Measurements from ENCODE around the gene EPHA3. TPM values are rescaled to one million over a fixed set of nuclear protein-coding genes. Genes with fewer than 3 reads are reported as not detected.

EPHA3 gene
- total and polyA plus RNA-seq, 10 of the 15 experiments (the other 5 are each of a cell fraction or from before 2014, with no cell fraction given) = 0.03 to 39.0 (median 0.07) TPM; not detected in 4

DNA sequence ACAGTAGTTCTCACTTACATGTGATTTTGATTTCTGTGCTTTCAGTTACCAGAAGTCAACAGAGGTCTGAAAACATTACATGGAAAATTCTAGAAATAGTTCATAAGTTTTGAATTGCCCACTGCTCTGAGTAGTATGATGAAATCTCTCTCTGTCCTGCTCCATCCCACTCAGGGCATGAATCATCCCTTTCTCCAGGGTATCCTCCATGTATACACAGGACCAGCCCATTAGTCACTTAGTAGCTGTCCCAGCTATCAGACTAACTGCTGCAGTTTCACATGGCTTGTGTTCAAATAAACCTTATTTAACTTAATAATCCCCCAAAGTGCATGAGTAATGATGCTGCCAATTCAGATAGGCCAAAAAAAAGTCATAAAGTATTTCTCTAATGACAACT, 38.6 kb downstream of the EPHA3 start:
- ChIA-PET POLR2A (no interaction called here), CTCF (no interaction called here), RAD21 (ENCODE audit: unreplicated experiment) (no interaction called here), SMC1A (ENCODE audit: uncharacterized antibody, unreplicated experiment) (no interaction called here)
- Histone ChIP-seq H3K4me1 (ENCODE audit: control insufficient read depth, insufficient read depth, low read length) (no peaks in the 10 kb centered on the region), H3K9me3 (replicated peaks; ENCODE audit: control insufficient read depth, insufficient read depth, low read length) (no peaks in the 10 kb centered on the region), H3K4me3 (no peak overlapping the region), H3K4me2 (ENCODE audit: control insufficient read depth, insufficient read depth) (no peak overlapping the region), H2AFZ (ENCODE audit: control insufficient read depth, low read depth, low read length) (no peak overlapping the region), H4K20me1 (ENCODE audit: control insufficient read depth, insufficient read depth) (no peaks in the 10 kb centered on the region), H3K36me3 (ENCODE audit: control insufficient read depth in 2 of 2, insufficient read depth in 2 of 2, low read length in 1 of 2) (no peaks in the 10 kb centered on the region), H3K9ac (ENCODE audit: control insufficient read depth, insufficient read depth, low read length) (no peak overlapping the region), H3K79me2 (ENCODE audit: control insufficient read depth, insufficient read depth, low read length) (no peaks in the 10 kb centered on the region), H3K27me3 (replicated peaks in 1 of 2; ENCODE audit: control insufficient read depth in 2 of 2, insufficient read depth in 2 of 2, low read length in 1 of 2) (no peaks in the 10 kb centered on the region), H3K27ac (ENCODE audit: control insufficient read depth, insufficient read depth) (no peak overlapping the region)
- in situ Hi-C loops (cut with MboI) (no loop called here), intact Hi-C loops (cut with micrococcal nuclease; ENCODE audit: unreplicated experiment) (no loop called here)
- TF ChIP-seq TCF7 (IDR thresholded peaks at IDR 0.05; ENCODE audit: borderline replicate concordance) (no peak), KDM1A (IDR thresholded peaks at IDR 0.05; ENCODE audit: borderline replicate concordance) (no peak), NFYA (IDR thresholded peaks at IDR 0.05; ENCODE audit: borderline replicate concordance, low read depth, low read length) (no peak), MYC (IDR thresholded peaks at IDR 0.05; ENCODE audit: insufficient read depth, insufficient read length, insufficient replicate concordance, low read length, severe bottlenecking) (no peak), ZBED1 (IDR thresholded peaks at IDR 0.05; ENCODE audit: borderline replicate concordance) (no peak), RB1 (IDR thresholded peaks at IDR 0.05; ENCODE audit: borderline replicate concordance) (no peak), STAT1 (conservative IDR thresholded peaks at IDR 0.05) (no peak)
- TF ChIP-seq, protein P1, sequence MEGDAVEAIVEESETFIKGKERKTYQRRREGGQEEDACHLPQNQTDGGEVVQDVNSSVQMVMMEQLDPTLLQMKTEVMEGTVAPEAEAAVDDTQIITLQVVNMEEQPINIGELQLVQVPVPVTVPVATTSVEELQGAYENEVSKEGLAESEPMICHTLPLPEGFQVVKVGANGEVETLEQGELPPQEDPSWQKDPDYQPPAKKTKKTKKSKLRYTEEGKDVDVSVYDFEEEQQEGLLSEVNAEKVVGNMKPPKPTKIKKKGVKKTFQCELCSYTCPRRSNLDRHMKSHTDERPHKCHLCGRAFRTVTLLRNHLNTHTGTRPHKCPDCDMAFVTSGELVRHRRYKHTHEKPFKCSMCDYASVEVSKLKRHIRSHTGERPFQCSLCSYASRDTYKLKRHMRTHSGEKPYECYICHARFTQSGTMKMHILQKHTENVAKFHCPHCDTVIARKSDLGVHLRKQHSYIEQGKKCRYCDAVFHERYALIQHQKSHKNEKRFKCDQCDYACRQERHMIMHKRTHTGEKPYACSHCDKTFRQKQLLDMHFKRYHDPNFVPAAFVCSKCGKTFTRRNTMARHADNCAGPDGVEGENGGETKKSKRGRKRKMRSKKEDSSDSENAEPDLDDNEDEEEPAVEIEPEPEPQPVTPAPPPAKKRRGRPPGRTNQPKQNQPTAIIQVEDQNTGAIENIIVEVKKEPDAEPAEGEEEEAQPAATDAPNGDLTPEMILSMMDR (IDR thresholded peaks at IDR 0.05 in 2 of 3, conservative IDR thresholded peaks at IDR 0.05 in 1 of 3; ENCODE audit: control insufficient read depth in 2 of 3, extremely low read depth in 1 of 3, insufficient read depth in 1 of 3, low read depth in 3 of 3, low read length in 3 of 3) = no peak
- DNase-seq (ENCODE audit: low read depth, low spot score) (no peak), FAIRE-seq (no peak), ATAC-seq (no peak)
- BruUV-seq (replicated peaks) = no TSS peak

Data from GM12878 (cell line).